Measurements from ENCODE around the gene FYB2. TPM values are rescaled to one million over a fixed set of nuclear protein-coding genes. Genes with fewer than 3 reads are reported as not detected.

Gene FYB2
- total and polyA plus RNA-seq, 8 donors: 0.44 to 6.3 (median 1.5) TPM

GRCh38 chr1:56816264-56816663 is 2.9 kb downstream of the FYB2 start:
- no peak overlapping the region for H3K4me3 ChIP-seq
- no peaks in the 10 kb centered on the region for H3K27me3 ChIP-seq
- intact Hi-C loops (cut with DNase I): no loop called here
- H3K9me3 ChIP-seq: no peaks in the 10 kb centered on the region
- DNase-seq: no peak
- no peak for TF ChIP-seq CTCF (IDR thresholded peaks at IDR 0.05)
- no peaks in the 10 kb centered on the region for H3K36me3 ChIP-seq
- H3K4me1 ChIP-seq: peaks cover 0 to 24% (median 13%) of the 10 kb centered on the region in 3 donors
- 90% methylated on average over 1 of the region's 1 CpG for WGBS, 2 donors
- no peak for FAIRE-seq
- H3K27ac ChIP-seq: no peak overlapping the region
- no peak for ATAC-seq

GRCh38 chr1:56814205-56814604 is 5.0 kb downstream of the FYB2 start:
- FAIRE-seq: no peak
- H3K4me3 ChIP-seq: no peak overlapping the region
- intact Hi-C loops (cut with DNase I): no loop called here
- H3K4me1 ChIP-seq: peaks cover 0 to 17% (median 6%) of the 10 kb centered on the region in 3 donors
- no peak for TF ChIP-seq CTCF (IDR thresholded peaks at IDR 0.05)
- no peaks in the 10 kb centered on the region for H3K27me3 ChIP-seq
- no peaks in the 10 kb centered on the region for H3K36me3 ChIP-seq
- no peaks in the 10 kb centered on the region for H3K9me3 ChIP-seq
- H3K27ac ChIP-seq: no peak overlapping the region
- DNase-seq: no peak
- ATAC-seq: no peak
- WGBS, 2 donors: 91 to 94% methylated on average over 2 of the region's 2 CpGs

GRCh38 chr1:56811331-56811730 is 7.9 kb downstream of the FYB2 start:
- TF ChIP-seq CTCF (IDR thresholded peaks at IDR 0.05): no peak

GRCh38 chr1:56808410-56808809 is 10.8 kb downstream of the FYB2 start:
- Histone ChIP-seq H3K27me3 (no peaks in the 10 kb centered on the region), H3K4me1 (peaks cover 0 to 11% (median 0%) of the 10 kb centered on the region in 3 donors), H3K4me3 (no peak overlapping the region), H3K36me3 (no peaks in the 10 kb centered on the region), H3K27ac (no peak overlapping the region), H3K9me3 (no peaks in the 10 kb centered on the region)
- WGBS, 2 donors: 80 to 87% methylated on average over 1 of the region's 1 CpG
- no peak for DNase-seq
- no peak for FAIRE-seq
- TF ChIP-seq CTCF (IDR thresholded peaks at IDR 0.05): no peak
- no peak for ATAC-seq
- intact Hi-C loops (cut with DNase I): no loop called here

More at GRCh38 chr1:56811331-56811730, 7.9 kb downstream of the FYB2 start:
- WGBS, 2 donors: 16 to 27% methylated on average over 2 of the region's 2 CpGs
- no peak for FAIRE-seq
- Histone ChIP-seq H3K27ac (no peak overlapping the region), H3K4me1 (peaks cover 0 to 11% (median 0%) of the 10 kb centered on the region in 3 donors), H3K36me3 (no peaks in the 10 kb centered on the region), H3K27me3 (no peaks in the 10 kb centered on the region), H3K9me3 (no peaks in the 10 kb centered on the region), H3K4me3 (no peak overlapping the region)
- DNase-seq: peak in 4 of 6 donors; percentile 56 to 78 (median 62)
- peak; percentile 80 to 94 (median 86) for ATAC-seq
- intact Hi-C loops (cut with DNase I): no loop called here

- no peak for TF ChIP-seq CTCF (IDR thresholded peaks at IDR 0.05)
- Histone ChIP-seq H3K27me3 (no peaks in the 10 kb centered on the region), H3K27ac (no peak overlapping the region), H3K36me3 (no peaks in the 10 kb centered on the region), H3K9me3 (no peaks in the 10 kb centered on the region), H3K4me1 (peaks cover 0 to 11% (median 0%) of the 10 kb centered on the region in 3 donors), H3K4me3 (no peak overlapping the region)
- intact Hi-C loops (cut with DNase I): no loop called here
- ATAC-seq (no peak), DNase-seq (no peak), FAIRE-seq (no peak)
- 62% methylated on average over 3 of the region's 3 CpGs for WGBS, 2 donors
These were observed 12.4 kb downstream of the FYB2 start for GRCh38 chr1:56806804-56807203.
